Neural crest cell (in vitro differentiated cells): ENCODE measurements around the gene PARVG. TPM values are rescaled to one million over a fixed set of nuclear protein-coding genes. Genes with fewer than 3 reads are reported as not detected.
"Not testable (repeated sequence)": the region's sequence is repeated elsewhere in the genome, so short reads cannot be mapped to it uniquely, and the experiment has no call there.

Experiments
- DNase-seq: peaks from one replicate; pipeline ENCODE4 v3.0.0; 2021; ENCODE audit warnings: low read depth, mixed read lengths, low spot score
- H3K27ac Mint-ChIP-seq: one replicate; pipeline ENCODE4 v1.8.0; 2021; ENCODE audit warnings: mild to moderate bottlenecking, mixed read lengths; ENCODE audit not compliant: unreplicated experiment
- H3K27me3 Mint-ChIP-seq: 2 replicates; pipeline ENCODE4 v1.8.0; 2021; ENCODE audit warnings: low read depth, mild to moderate bottlenecking, mixed read lengths
- H3K36me3 Mint-ChIP-seq: 2 replicates; pipeline ENCODE4 v1.8.0; 2021; ENCODE audit warnings: low read depth, mild to moderate bottlenecking, mixed read lengths
- H3K4me1 Mint-ChIP-seq: 2 replicates; pipeline ENCODE4 v1.8.0; 2021; ENCODE audit warnings: mixed read lengths
- H3K4me3 Mint-ChIP-seq: one replicate; pipeline ENCODE4 v1.8.0; 2021; ENCODE audit warnings: mild to moderate bottlenecking, mixed read lengths
- H3K9me3 Mint-ChIP-seq: 2 replicates; pipeline ENCODE4 v1.8.0; 2021; ENCODE audit warnings: mixed read lengths
- total RNA-seq: library from RNA; stranded (reverse); gene quantifications from 2 replicates; pipeline ENCODE4 v1.2.1, GENCODE V29; 2021
- TF ChIP-seq, protein P1 (sequence below): fragments of 200-600 bp; sonication (generic); conservative IDR thresholded peaks from 2 replicates; pipeline ENCODE4 v1.5.0; 2021; ENCODE audit warnings: antibody characterized with exemption, mild to moderate bottlenecking

The PARVG gene
- total RNA-seq, 1 donor from 2014 or later: 0.14 TPM

DNA sequence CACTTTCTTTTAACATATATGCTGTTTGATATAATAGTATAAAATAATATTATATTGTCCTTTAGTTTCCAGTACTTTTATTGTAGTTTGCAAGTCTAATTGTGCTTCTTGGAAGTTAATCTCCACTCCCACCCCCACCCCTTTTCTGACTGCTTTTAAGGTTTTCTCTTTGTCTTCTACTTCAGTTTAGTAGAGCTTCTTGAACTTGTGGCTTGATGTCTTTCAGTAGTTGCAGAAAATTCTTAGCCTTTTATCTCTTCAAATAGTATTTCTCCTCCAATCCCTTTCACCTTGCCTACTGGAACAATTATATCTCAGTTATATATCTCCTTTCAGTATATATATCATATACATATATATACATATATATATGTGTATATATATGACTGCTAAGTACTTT, 56.6 kb downstream of the PARVG start:
- H3K36me3 Mint-ChIP-seq: no peaks in the 10 kb centered on the region
- H3K27me3 Mint-ChIP-seq: peaks cover 7% of the 10 kb centered on the region
- DNase-seq: no peak
- TF ChIP-seq, protein P1, sequence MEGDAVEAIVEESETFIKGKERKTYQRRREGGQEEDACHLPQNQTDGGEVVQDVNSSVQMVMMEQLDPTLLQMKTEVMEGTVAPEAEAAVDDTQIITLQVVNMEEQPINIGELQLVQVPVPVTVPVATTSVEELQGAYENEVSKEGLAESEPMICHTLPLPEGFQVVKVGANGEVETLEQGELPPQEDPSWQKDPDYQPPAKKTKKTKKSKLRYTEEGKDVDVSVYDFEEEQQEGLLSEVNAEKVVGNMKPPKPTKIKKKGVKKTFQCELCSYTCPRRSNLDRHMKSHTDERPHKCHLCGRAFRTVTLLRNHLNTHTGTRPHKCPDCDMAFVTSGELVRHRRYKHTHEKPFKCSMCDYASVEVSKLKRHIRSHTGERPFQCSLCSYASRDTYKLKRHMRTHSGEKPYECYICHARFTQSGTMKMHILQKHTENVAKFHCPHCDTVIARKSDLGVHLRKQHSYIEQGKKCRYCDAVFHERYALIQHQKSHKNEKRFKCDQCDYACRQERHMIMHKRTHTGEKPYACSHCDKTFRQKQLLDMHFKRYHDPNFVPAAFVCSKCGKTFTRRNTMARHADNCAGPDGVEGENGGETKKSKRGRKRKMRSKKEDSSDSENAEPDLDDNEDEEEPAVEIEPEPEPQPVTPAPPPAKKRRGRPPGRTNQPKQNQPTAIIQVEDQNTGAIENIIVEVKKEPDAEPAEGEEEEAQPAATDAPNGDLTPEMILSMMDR: no peak
- H3K4me1 Mint-ChIP-seq: no peaks in the 10 kb centered on the region
- H3K27ac Mint-ChIP-seq: no peak overlapping the region
- H3K9me3 Mint-ChIP-seq: peaks cover 11% of the 10 kb centered on the region
- H3K4me3 Mint-ChIP-seq: no peak overlapping the region

DNA sequence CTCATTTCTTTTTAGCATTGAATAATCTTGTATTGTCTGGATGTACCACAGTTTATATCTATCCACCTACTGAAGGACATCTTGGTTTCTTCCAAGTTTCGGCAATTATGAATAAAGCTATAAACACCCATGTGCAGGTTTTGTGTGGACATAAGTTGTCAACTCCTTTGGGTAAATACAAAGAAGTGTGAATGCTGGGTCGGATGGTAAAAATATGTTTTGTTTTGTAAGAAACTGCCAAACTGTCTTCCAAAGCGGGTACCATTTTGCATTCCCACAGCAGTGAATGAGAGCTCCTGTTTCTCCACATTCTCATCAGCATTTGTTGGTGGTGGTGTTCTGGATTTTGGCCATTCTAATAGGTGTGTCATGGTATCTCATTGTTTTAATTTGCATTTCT, 60.4 kb downstream of the PARVG start:
- peaks cover 11% of the 10 kb centered on the region for H3K9me3 Mint-ChIP-seq
- H3K27me3 Mint-ChIP-seq, H3K27ac Mint-ChIP-seq, DNase-seq, H3K36me3 Mint-ChIP-seq, H3K4me1 Mint-ChIP-seq, H3K4me3 Mint-ChIP-seq: not testable (repeated sequence)

DNA sequence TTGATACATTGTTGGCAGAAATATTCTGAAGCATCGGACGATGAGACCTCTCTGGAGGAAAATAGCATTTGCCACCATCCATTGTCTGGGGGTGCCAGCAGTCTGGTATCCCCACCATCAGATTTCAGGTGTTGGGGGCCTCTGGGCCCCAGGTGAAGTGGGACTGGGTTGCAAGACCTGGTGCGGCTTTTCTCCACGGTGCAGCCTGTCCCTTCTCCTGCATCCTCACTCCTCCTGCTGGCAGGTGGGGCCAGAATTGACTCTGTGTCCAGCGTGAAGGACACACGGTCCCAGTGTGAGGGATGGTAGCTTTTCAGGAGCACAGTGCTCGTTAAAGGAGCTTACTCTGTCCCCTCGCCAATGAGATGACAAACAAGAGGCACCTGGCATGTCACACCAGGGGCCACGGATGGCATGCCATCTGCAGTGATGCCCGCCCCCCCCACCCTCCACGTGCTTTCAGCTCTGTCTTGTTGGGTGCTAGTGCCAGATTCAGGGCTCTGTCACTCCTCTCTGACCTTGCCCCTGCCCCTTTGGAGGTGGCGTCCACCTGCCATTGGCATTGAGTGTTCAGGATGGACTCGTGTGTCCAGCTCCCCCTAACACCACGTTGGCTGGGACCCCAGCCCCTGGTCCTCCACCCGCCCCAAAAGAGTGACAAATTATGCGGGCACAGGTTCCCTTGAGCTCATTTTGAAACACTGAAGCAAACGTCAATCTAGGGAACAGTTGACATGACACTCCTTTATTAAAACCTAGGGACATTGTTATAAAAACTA, 62.4 kb downstream of the PARVG start:
- H3K4me1 Mint-ChIP-seq: no peaks in the 10 kb centered on the region
- H3K27ac Mint-ChIP-seq: no peak overlapping the region
- H3K9me3 Mint-ChIP-seq: no peaks in the 10 kb centered on the region
- H3K27me3 Mint-ChIP-seq: peaks cover 4% of the 10 kb centered on the region
- H3K36me3 Mint-ChIP-seq: peaks cover under 1% of the 10 kb centered on the region
- TF ChIP-seq, protein P1: no peak
- DNase-seq: no peak
- no peak overlapping the region for H3K4me3 Mint-ChIP-seq

DNA sequence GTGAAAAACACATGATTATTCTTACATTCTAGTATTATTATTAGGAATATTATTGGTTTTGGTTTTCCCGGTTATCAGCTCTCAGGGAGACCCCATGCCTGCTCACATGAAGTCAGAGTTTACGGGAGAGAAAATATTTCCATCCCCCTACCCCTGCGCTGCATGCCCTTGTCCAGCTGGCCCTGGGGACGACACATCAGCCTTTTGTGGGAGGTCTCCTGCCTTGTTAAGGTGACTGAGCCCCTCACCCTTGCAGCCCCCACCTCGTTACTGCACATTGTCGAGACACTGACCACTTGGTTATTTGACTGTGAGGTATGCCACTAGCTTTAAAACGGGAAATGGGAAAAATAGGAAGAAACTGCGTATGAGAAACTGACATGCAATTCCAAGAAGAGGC, 63.0 kb downstream of the PARVG start:
- DNase-seq: no peak
- no peak overlapping the region for H3K27ac Mint-ChIP-seq

DNA sequence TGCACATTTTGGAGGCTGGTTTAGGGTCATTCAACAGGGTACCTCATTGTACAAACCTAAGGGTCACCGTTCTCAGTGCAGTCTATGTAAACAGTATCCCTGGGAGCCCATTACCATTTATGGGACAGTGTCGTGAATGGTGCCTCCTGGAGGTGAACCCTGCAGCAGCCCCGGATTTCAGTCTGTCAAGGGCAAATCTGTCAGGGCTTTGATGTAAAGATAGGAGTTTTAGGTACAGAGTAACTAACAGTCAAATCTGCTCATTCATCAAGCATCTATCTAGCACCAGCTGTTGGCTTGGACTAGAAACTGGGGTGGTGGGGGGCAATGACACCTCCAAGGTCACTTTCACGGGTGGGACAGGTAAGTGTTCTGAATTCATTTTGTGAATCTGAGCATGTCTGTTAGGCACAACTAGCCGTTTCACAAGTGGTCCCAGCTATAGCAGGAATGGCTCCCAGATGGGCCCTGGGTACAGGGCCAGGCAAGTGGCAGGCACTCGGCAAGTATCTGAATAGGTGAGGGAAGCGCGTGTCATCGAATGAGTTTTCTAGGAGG, 63.6 kb downstream of the PARVG start:
- peaks cover 2% of the 10 kb centered on the region for H3K36me3 Mint-ChIP-seq
- no peak for DNase-seq
- no peaks in the 10 kb centered on the region for H3K9me3 Mint-ChIP-seq
- no peak overlapping the region for H3K27ac Mint-ChIP-seq
- H3K4me3 Mint-ChIP-seq: no peak overlapping the region
- H3K27me3 Mint-ChIP-seq: no peaks in the 10 kb centered on the region
- TF ChIP-seq, protein P1: no peak
- no peaks in the 10 kb centered on the region for H3K4me1 Mint-ChIP-seq

More for the DNA sequence above, 63.0 kb downstream of the PARVG start:
- no peaks in the 10 kb centered on the region for H3K4me1 Mint-ChIP-seq
- no peak overlapping the region for H3K4me3 Mint-ChIP-seq
- peaks cover 2% of the 10 kb centered on the region for H3K36me3 Mint-ChIP-seq
- TF ChIP-seq, protein P1: no peak
- peaks cover 3% of the 10 kb centered on the region for H3K27me3 Mint-ChIP-seq
- no peaks in the 10 kb centered on the region for H3K9me3 Mint-ChIP-seq

DNA sequence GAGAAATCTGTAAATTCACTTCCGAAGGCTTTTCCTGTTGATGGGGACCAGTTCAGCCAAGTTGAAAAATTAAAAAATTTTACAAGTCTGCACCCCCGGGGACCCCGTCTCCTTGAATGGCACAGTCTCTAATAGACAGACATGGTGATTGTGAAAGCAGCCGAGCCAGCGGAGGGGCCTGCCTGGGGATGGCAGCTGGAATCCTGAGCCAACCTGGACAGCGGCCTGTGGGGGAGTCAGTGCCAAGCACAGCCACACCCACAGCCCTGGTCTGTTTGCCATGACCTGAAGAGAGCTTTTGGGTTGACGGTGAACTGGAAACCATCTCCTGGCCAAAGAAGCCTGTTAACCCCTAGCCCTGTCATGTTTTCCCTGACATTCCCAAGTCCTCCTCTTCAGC, 64.7 kb downstream of the PARVG start:
- DNase-seq: no peak
- TF ChIP-seq, protein P1: no peak
- H3K27ac Mint-ChIP-seq: no peak overlapping the region
- H3K27me3 Mint-ChIP-seq: no peaks in the 10 kb centered on the region
- H3K9me3 Mint-ChIP-seq: peaks cover 10% of the 10 kb centered on the region
- H3K36me3 Mint-ChIP-seq: peaks cover 11% of the 10 kb centered on the region
- H3K4me1 Mint-ChIP-seq: no peaks in the 10 kb centered on the region
- H3K4me3 Mint-ChIP-seq: no peak overlapping the region
